Jurkat, Clone E6-1 (cell line): ENCODE data around the gene GNB3. TPM values are rescaled to one million over a fixed set of nuclear protein-coding genes. Genes with fewer than 3 reads are reported as not detected.
A peak's percentile ranks its signal among the peaks of the same experiment; 100 is the strongest.

Experiments
- DNase-seq: peaks from one replicate; pipeline ENCODE4 v3.0.0-alpha.2; 2011; ENCODE audit warnings: low read depth, low spot score
- H3K4me3 ChIP-seq: 2 replicates; pipeline ENCODE4 v1.5.1; 2011; ENCODE audit warnings: mild to moderate bottlenecking, low read length, control low read depth, moderate library complexity
- polyA plus RNA-seq: library from polyadenylated mRNA; unstranded; fragments of >200 nt; gene quantifications from one replicate; pipeline ENCODE4 v1.2.1, GENCODE V29; 2012; ENCODE audit warnings: missing spikeins; ENCODE audit not compliant: insufficient read length, insufficient read depth

Gene GNB3
- 6.6 TPM for polyA plus RNA-seq

- H3K4me3 ChIP-seq, result no peak within 1 kb of the TSS
- no peak for DNase-seq
Measured at GRCh38 chr12:6840761-6841515, at the start of gene GNB3. GNB3 (plus strand) TSS chr12:6840925; CDS start chr12:6841288, 363 bp downstream.

GRCh38 chr12:6791931-6792520 lies 48.7 kb upstream of the GNB3 start:
- DNase-seq, result peak; percentile 69
- peak overlapping the region; percentile 28 for H3K4me3 ChIP-seq

GRCh38 chr12:6792522-6793201 lies 48.1 kb upstream of the GNB3 start:
- peak overlapping the region; percentile 28; the same call in 1 of the 2 replicates for H3K4me3 ChIP-seq
- DNase-seq, result peak; percentile 63

- H3K4me3 ChIP-seq, result no peak overlapping the region
- DNase-seq, result no peak
Measured at GRCh38 chr12:6795088-6795487, 45.6 kb upstream of the GNB3 start.

- H3K4me3 ChIP-seq, result no peak overlapping the region
- DNase-seq, result no peak
Measured at GRCh38 chr12:6796576-6796975, 44.1 kb upstream of the GNB3 start.

GRCh38 chr12:6799147-6799546 lies 41.6 kb upstream of the GNB3 start:
- DNase-seq, result no peak
- H3K4me3 ChIP-seq, result no peak overlapping the region

- no peak for DNase-seq
- no peak overlapping the region for H3K4me3 ChIP-seq
Measured at GRCh38 chr12:6807170-6807569, 33.6 kb upstream of the GNB3 start.

- no peak for DNase-seq
- H3K4me3 ChIP-seq, result no peak overlapping the region
Measured at GRCh38 chr12:6809056-6809455, 31.7 kb upstream of the GNB3 start.

GRCh38 chr12:6810758-6811157 lies 30.0 kb upstream of the GNB3 start:
- DNase-seq, result no peak
- H3K4me3 ChIP-seq, result no peak overlapping the region

- no peak overlapping the region for H3K4me3 ChIP-seq
- DNase-seq, result no peak
Measured at GRCh38 chr12:6813363-6813762, 27.4 kb upstream of the GNB3 start.

- DNase-seq, result no peak
- H3K4me3 ChIP-seq, result no peak overlapping the region
Measured at GRCh38 chr12:6816598-6816997, 24.1 kb upstream of the GNB3 start.

GRCh38 chr12:6817098-6817497 lies 23.6 kb upstream of the GNB3 start:
- DNase-seq, result no peak
- H3K4me3 ChIP-seq, result no peak overlapping the region

GRCh38 chr12:6817662-6818157 lies 23.0 kb upstream of the GNB3 start:
- H3K4me3 ChIP-seq, result no peak overlapping the region
- no peak for DNase-seq

- H3K4me3 ChIP-seq, result no peak overlapping the region
- no peak for DNase-seq
Measured at GRCh38 chr12:6818222-6818621, 22.5 kb upstream of the GNB3 start.

- H3K4me3 ChIP-seq, result no peak overlapping the region
- no peak for DNase-seq
Measured at GRCh38 chr12:6818645-6819044, 22.1 kb upstream of the GNB3 start.

GRCh38 chr12:6819106-6820030 lies 21.4 kb upstream of the GNB3 start:
- no peak for DNase-seq
- no peak overlapping the region for H3K4me3 ChIP-seq

- H3K4me3 ChIP-seq, result no peak overlapping the region
- DNase-seq, result no peak
Measured at GRCh38 chr12:6820166-6820565, 20.6 kb upstream of the GNB3 start.

GRCh38 chr12:6821591-6822425 lies 18.9 kb upstream of the GNB3 start, which contains the start of gene GPR162:
GPR162 (plus strand) TSS chr12:6821821; CDS start chr12:6823899, 2,078 bp downstream.
- DNase-seq, result no peak
- H3K4me3 ChIP-seq, result peak within 1 kb of the TSS; percentile 42
